ENCODE measurements around the gene CPT2.
"Not testable (repeated sequence)": the region's sequence is repeated elsewhere in the genome, so short reads cannot be mapped to it uniquely, and the experiment has no call there.

The CPT2 gene

DNA sequence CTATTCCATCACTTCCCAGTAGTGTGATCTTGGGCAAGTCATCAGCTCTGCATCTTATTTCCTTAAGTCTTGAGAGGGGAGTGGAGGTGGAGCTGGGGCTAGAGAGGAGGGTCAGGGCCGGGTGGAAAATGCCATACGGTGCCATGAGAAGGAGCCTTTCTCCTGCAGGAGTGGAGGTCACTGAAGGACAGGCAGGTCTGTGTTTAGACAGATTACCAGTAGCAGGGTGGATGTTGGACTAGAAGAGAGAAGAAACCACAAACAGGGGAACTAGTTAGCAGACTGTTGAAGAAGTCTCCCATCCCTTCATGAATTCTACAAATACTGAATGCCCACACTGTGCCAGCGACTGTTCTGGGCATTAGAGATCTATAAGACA, 13.9 kb upstream of the CPT2 start:
- Histone ChIP-seq H3K27ac (ENCODE audit: low read length) (no peak overlapping the region), H3K36me3 (ENCODE audit: control insufficient read depth, insufficient read depth, low read length) (no peaks in the 10 kb centered on the region), H3K27me3 (ENCODE audit: control insufficient read depth, insufficient read depth, low read length) (no peaks in the 10 kb centered on the region; the same call in 1 of the 2 replicates), H3K4me1 (ENCODE audit: control insufficient read depth, insufficient read depth, low read length) (no peaks in the 10 kb centered on the region), H3K4me3 (ENCODE audit: low read length) (no peak overlapping the region), H3K9me3 (ENCODE audit: control insufficient read depth, insufficient read depth, low read length) (no peaks in the 10 kb centered on the region)
- no CpG with 5 or more reads among the region's 3 CpGs for WGBS (ENCODE audit: insufficient coverage, insufficient read length)
- no peak for DNase-seq (ENCODE audit: low read depth, low spot score)

DNA sequence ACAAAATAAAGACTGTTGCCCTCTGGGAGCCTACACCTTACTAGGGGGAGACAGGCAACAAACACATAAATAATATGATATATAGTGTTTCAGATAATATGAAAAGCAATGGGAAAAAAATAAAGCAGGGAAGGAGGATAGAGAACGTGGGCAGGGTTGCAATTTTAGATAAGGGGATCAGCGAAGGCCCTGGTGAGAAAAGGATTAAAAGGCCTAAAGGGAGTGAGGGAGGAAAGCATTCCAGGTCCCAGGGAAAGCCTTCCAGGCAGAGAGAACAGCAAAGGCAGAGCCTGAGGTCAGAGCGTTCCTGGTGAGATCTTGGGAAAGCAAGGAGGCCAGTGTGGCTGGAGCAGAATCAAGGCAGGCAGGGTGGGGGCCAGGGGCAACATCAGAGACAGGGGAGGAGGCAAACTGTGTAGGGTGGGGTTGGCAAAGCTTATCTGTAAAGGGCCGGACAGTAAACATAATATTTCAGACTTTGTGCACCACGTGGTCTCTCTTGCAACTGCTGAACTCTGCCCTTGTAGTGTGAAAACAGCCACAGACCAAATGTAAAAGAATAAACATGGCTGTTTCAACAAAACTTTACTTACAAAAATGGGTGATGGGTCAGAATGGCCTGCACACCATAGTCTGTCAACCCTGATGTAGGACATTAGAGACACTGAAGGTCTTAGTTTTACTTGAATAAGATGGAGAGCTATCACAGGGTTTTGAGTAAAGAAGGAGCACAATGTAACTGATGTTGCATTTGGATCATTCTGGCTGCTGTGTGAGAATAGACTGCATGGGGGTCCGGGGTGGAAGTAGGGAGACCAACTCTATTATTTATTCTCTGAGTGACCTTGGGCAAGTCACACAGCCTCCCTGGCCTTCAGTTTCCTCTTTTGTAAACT, 13.3 kb upstream of the CPT2 start:
- H3K4me3 ChIP-seq (ENCODE audit: low read length) = no peak overlapping the region
- no peaks in the 10 kb centered on the region for H3K4me1 ChIP-seq (ENCODE audit: control insufficient read depth, insufficient read depth, low read length)
- no peak overlapping the region for H3K27ac ChIP-seq (ENCODE audit: low read length)
- no CpG with 5 or more reads among the region's 6 CpGs for WGBS (ENCODE audit: insufficient coverage, insufficient read length)
- H3K36me3 ChIP-seq (ENCODE audit: control insufficient read depth, insufficient read depth, low read length) = no peaks in the 10 kb centered on the region
- no peaks in the 10 kb centered on the region for H3K9me3 ChIP-seq (ENCODE audit: control insufficient read depth, insufficient read depth, low read length)
- H3K27me3 ChIP-seq (ENCODE audit: control insufficient read depth, insufficient read depth, low read length) = no peaks in the 10 kb centered on the region; the same call in 1 of the 2 replicates
- DNase-seq (ENCODE audit: low read depth, low spot score) = no peak

DNA sequence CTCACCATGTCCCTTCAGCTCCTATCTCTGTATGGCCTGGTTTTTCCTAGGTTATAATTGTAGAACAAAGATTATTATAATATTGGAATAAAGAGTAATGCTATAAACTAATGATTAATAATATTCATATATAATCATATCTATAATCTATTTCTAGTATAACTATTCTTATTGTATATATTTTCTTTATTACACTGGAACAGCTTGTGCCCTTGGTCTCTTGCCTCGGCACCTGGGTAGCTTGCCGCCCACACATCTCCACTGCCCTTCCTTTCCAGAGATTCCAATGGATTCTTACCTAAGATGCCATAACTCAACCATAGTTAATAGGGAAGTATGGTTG, 10.7 kb upstream of the CPT2 start:
- not testable (repeated sequence) for H3K9me3 ChIP-seq (ENCODE audit: control insufficient read depth, insufficient read depth, low read length); H3K27ac ChIP-seq (ENCODE audit: low read length); H3K4me1 ChIP-seq (ENCODE audit: control insufficient read depth, insufficient read depth, low read length); H3K36me3 ChIP-seq (ENCODE audit: control insufficient read depth, insufficient read depth, low read length); H3K4me3 ChIP-seq (ENCODE audit: low read length); DNase-seq (ENCODE audit: low read depth, low spot score); H3K27me3 ChIP-seq (ENCODE audit: control insufficient read depth, insufficient read depth, low read length)
- no CpG with 5 or more reads among the region's 2 CpGs for WGBS (ENCODE audit: insufficient coverage, insufficient read length)

DNA sequence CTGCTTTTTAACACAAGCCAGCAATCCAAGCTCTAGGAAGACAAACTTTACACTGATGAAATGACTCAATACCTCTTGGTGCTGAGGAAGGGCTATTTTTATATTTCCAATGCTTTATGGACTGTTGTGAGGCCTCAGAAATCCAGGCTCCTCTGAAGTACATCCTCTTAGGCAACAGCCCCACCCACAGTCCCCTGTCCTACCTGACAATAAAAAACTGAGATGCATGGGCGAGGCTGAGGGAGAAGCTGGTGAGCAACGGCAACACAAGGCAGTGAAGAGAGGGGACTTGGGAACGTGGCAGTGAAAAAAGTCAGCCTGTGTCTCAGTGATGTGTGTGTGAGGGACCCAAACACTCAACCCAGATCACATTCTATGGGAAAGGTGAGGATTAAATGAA, 10.1 kb upstream of the CPT2 start:
- Histone ChIP-seq H3K4me1 (ENCODE audit: control insufficient read depth, insufficient read depth, low read length) (no peaks in the 10 kb centered on the region), H3K27me3 (ENCODE audit: control insufficient read depth, insufficient read depth, low read length) (no peaks in the 10 kb centered on the region; the same call in 1 of the 2 replicates), H3K36me3 (ENCODE audit: control insufficient read depth, insufficient read depth, low read length) (no peaks in the 10 kb centered on the region), H3K27ac (ENCODE audit: low read length) (no peak overlapping the region), H3K4me3 (ENCODE audit: low read length) (no peak overlapping the region), H3K9me3 (ENCODE audit: control insufficient read depth, insufficient read depth, low read length) (no peaks in the 10 kb centered on the region)
- no peak for DNase-seq (ENCODE audit: low read depth, low spot score)
- WGBS (ENCODE audit: insufficient coverage, insufficient read length) = no CpG with 5 or more reads among the region's 3 CpGs

DNA sequence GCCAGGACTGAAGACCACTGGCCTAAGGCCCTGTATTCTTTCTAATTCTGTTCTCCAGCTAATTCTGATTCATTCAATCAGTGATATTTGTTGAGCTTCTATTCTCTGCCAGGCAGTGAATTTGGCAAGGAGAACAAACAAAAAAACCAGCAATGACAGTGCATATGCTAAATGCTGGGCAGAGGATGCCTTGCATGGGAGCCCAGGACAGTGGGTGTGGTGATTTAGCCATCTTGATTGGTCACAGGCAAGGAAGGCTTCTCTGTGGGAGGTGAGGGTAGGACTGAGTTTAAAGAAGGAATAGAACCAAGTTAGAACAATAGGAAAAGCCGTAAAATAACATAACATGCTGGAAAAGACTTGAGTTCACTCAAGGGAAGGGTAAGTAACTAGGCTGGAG, 9.2 kb upstream of the CPT2 start:
- H3K27ac ChIP-seq (ENCODE audit: low read length) = no peak overlapping the region
- H3K4me3 ChIP-seq (ENCODE audit: low read length) = no peak overlapping the region
- whole genome bisulfite sequencing (ENCODE audit: insufficient coverage, insufficient read length) = no CpG with 5 or more reads among the region's 1 CpG
- no peaks in the 10 kb centered on the region for H3K4me1 ChIP-seq (ENCODE audit: control insufficient read depth, insufficient read depth, low read length)
- H3K36me3 ChIP-seq (ENCODE audit: control insufficient read depth, insufficient read depth, low read length) = no peaks in the 10 kb centered on the region
- H3K9me3 ChIP-seq (ENCODE audit: control insufficient read depth, insufficient read depth, low read length) = no peaks in the 10 kb centered on the region
- no peaks in the 10 kb centered on the region; the same call in 1 of the 2 replicates for H3K27me3 ChIP-seq (ENCODE audit: control insufficient read depth, insufficient read depth, low read length)
- DNase-seq (ENCODE audit: low read depth, low spot score) = no peak

DNA sequence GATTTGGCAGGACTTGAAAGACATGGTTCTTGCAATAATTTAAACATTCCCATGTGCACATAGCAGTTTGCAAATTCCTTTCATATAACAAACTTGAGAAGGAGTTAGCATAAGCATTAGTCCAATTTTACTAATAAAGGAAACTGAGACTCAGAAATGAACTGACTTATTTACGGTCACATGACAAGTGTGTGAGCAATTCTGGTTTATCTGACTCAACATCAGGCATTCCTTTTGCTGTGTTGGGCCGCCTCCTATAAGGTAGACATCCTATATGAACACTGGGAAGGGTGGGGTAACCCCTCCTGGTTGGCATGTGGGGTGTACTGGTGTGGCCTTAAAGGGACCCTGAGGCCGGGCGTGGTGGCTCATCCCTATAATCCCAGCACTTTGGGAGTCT, 8.5 kb upstream of the CPT2 start:
- Histone ChIP-seq H3K9me3 (ENCODE audit: control insufficient read depth, insufficient read depth, low read length) (no peaks in the 10 kb centered on the region), H3K36me3 (ENCODE audit: control insufficient read depth, insufficient read depth, low read length) (no peaks in the 10 kb centered on the region), H3K27me3 (ENCODE audit: control insufficient read depth, insufficient read depth, low read length) (no peaks in the 10 kb centered on the region; the same call in 1 of the 2 replicates), H3K4me1 (ENCODE audit: control insufficient read depth, insufficient read depth, low read length) (no peaks in the 10 kb centered on the region), H3K27ac (ENCODE audit: low read length) (no peak overlapping the region), H3K4me3 (ENCODE audit: low read length) (no peak overlapping the region)
- no CpG with 5 or more reads among the region's 4 CpGs for WGBS (ENCODE audit: insufficient coverage, insufficient read length)
- no peak for DNase-seq (ENCODE audit: low read depth, low spot score)

DNA sequence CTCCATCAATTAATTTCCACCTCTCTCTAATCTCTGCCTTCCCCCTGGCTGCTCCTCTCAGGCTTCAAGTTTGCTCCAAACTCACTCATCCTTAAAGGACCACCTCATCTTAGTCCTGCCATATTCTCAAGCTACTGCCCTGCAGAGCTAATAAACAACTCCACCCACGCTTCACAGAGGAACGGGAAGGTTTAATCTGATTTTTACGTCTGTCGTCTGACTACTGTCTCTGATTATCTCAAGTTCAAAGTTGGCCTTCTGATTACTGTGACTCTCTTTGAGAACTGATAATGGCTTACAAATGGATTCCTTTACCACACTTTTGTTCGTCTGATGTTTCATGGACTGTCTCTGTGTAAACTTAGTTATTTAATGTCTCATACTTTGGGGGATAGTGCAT, 7.6 kb upstream of the CPT2 start:
- DNase-seq (ENCODE audit: low read depth, low spot score) = no peak
- no peaks in the 10 kb centered on the region for H3K9me3 ChIP-seq (ENCODE audit: control insufficient read depth, insufficient read depth, low read length)
- H3K27ac ChIP-seq (ENCODE audit: low read length) = no peak overlapping the region
- WGBS (ENCODE audit: insufficient coverage, insufficient read length) = no CpG with 5 or more reads among the region's 5 CpGs
- no peaks in the 10 kb centered on the region; the same call in 1 of the 2 replicates for H3K27me3 ChIP-seq (ENCODE audit: control insufficient read depth, insufficient read depth, low read length)
- no peaks in the 10 kb centered on the region for H3K4me1 ChIP-seq (ENCODE audit: control insufficient read depth, insufficient read depth, low read length)
- no peak overlapping the region for H3K4me3 ChIP-seq (ENCODE audit: low read length)
- no peaks in the 10 kb centered on the region for H3K36me3 ChIP-seq (ENCODE audit: control insufficient read depth, insufficient read depth, low read length)

DNA sequence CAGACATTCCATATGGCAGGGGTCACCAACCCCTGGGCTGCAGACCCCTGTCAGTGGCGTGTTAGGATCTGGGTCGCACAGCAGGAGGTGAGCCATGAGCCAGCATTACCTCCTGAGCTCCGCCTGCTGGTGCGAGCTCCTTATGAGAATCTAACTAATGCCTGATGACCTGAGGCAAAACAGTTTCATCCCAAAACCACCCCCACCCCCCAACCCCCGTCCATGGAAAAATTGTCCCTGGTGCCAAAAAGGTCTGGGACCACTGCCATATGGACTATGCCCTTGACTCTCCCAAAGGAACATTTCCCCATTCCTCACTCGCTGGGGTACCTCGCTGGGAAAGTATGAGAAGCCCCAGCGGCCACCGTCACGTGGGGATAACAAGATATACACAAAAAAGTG, 6.4 kb upstream of the CPT2 start:
- H3K4me3 ChIP-seq (ENCODE audit: low read length) = no peak overlapping the region

DNA sequence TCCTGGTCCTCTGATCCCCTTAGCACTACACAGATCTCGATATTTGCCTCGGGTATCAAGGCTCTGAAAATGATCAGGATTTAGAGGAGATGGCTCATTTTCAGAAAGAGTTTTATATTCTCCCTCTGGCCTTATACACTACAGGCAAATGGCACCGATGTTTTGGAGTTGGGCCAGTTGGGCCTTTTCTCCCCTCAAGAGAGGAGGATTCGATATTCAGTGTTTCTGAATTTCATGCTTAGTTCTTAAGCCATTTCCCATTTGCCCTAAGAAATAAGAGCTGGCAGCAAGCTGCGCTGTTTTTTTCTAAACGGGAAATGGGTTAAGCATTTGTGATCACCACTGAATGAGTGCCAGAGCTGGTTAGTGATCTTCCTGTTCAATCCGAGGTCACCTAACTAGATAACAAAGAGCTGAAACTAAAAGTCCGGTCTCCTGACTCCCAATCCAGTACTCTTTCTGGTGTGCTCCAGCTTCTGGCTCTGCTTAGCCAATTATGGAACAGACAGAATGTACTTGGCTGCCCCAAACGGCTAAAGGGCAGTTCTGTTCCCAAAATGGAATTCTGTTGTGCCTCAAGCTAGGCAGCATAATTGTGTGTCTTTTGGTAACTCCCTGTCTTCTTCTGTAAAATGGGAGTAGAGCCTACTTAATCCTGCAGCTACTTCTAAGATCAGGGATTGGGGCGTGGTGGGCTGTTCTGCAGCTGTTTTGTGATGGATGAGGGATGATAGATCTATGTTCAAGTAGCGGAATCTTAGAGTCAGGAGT, 1.2 kb upstream of the CPT2 start:
- no CpG with 5 or more reads among the region's 11 CpGs for WGBS (ENCODE audit: insufficient coverage, insufficient read length)
- no peak for DNase-seq (ENCODE audit: low read depth, low spot score)
- Histone ChIP-seq H3K36me3 (ENCODE audit: control insufficient read depth, insufficient read depth, low read length) (no peaks in the 10 kb centered on the region), H3K9me3 (ENCODE audit: control insufficient read depth, insufficient read depth, low read length) (no peaks in the 10 kb centered on the region), H3K4me1 (ENCODE audit: control insufficient read depth, insufficient read depth, low read length) (no peaks in the 10 kb centered on the region), H3K27me3 (ENCODE audit: control insufficient read depth, insufficient read depth, low read length) (no peaks in the 10 kb centered on the region), H3K27ac (ENCODE audit: low read length) (no peak overlapping the region), H3K4me3 (ENCODE audit: low read length) (no peak overlapping the region)

More for the DNA sequence above, 6.4 kb upstream of the CPT2 start:
- no peaks in the 10 kb centered on the region for H3K36me3 ChIP-seq (ENCODE audit: control insufficient read depth, insufficient read depth, low read length)
- no peak overlapping the region for H3K27ac ChIP-seq (ENCODE audit: low read length)
- no peaks in the 10 kb centered on the region for H3K9me3 ChIP-seq (ENCODE audit: control insufficient read depth, insufficient read depth, low read length)
- no CpG with 5 or more reads among the region's 10 CpGs for WGBS (ENCODE audit: insufficient coverage, insufficient read length)
- DNase-seq (ENCODE audit: low read depth, low spot score) = no peak
- H3K4me1 ChIP-seq (ENCODE audit: control insufficient read depth, insufficient read depth, low read length) = no peaks in the 10 kb centered on the region
- no peaks in the 10 kb centered on the region; the same call in 1 of the 2 replicates for H3K27me3 ChIP-seq (ENCODE audit: control insufficient read depth, insufficient read depth, low read length)

DNA sequence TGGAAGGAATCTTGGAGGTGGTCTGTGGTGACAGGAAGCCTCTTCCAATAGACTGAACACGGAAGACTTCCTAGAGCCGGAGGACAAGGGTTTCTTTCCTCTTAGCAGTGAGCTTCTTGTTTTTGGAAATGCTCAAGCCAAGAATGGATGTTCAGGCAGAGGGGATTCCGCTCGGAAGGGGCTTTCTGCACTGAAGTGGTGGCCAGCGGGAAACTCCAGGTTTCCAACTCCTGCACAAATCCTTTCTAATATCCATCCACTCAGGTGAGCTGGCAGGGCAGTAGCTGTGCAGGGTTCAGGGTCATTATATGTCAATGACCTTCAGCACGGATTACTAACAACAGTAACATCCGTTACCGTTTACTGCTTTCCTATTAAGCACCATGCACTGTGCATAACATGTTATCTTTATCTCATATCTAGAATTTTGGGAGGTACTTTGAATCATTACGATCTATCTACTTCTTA, 573 bp upstream of the CPT2 start:
- Histone ChIP-seq H3K36me3 (ENCODE audit: control insufficient read depth, insufficient read depth, low read length) (no peaks in the 10 kb centered on the region), H3K27me3 (ENCODE audit: control insufficient read depth, insufficient read depth, low read length) (no peaks in the 10 kb centered on the region), H3K9me3 (ENCODE audit: control insufficient read depth, insufficient read depth, low read length) (no peaks in the 10 kb centered on the region), H3K27ac (ENCODE audit: low read length) (no peak overlapping the region), H3K4me3 (ENCODE audit: low read length) (no peak overlapping the region; the same call in 1 of the 2 replicates), H3K4me1 (ENCODE audit: control insufficient read depth, insufficient read depth, low read length) (no peaks in the 10 kb centered on the region)
- DNase-seq (ENCODE audit: low read depth, low spot score) = no peak
- no CpG with 5 or more reads among the region's 9 CpGs for WGBS (ENCODE audit: insufficient coverage, insufficient read length)
